DMS153 (cell line): ENCODE results near the gene MS4A7.

ENCODE experiments used
- DNase-seq: peaks from one replicate; lab custom pipeline; 2025; lab: John Stamatoyannopoulos, UW

Gene MS4A7

DNA sequence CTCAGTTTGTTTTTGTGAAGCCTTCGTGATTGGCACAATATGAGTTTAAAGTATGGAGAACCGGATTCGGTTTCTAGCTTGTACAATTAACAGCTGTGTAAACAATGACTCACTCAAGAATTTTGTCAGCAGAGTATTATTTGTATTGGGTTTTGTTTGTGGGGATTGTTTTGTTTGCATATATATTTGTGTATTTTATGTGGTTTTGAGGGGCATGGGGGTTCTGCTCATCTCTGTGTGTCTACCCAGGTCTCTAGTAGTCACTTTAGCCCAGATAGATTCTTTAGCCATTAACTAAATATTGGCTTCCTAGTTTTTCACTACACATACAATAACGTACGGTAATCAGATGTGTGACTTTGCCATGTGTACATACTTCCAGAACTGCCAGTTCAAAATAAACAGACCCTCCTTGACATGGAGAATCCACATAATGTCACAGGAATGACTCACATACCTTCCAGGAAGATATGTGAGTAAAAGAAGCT is 7.5 kb upstream of the MS4A7 start:
- DNase-seq, result peak; percentile 99

- no peak for DNase-seq
Observed at GRCh38 chr11:60371386-60371785, 6.9 kb upstream of the MS4A7 start.

DNA sequence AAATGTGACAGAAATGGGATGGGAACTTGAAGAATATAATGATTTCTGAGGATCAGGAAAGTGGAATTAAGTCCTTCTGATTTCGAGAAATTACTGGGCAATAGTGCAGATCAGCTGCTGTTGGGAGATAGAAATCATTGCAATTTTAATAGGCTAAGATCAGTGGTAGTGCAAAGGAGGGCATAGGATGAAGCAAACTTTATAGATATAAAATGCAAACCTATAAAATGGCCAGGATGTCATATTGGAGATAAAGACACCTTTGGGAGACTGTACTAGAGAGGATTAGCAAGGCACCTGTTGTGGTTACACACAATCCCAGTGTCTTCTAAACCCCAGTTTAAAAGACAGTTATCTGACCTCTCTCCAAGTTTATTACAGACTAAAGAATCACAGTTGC is 6.5 kb upstream of the MS4A7 start:
- no peak for DNase-seq

DNA sequence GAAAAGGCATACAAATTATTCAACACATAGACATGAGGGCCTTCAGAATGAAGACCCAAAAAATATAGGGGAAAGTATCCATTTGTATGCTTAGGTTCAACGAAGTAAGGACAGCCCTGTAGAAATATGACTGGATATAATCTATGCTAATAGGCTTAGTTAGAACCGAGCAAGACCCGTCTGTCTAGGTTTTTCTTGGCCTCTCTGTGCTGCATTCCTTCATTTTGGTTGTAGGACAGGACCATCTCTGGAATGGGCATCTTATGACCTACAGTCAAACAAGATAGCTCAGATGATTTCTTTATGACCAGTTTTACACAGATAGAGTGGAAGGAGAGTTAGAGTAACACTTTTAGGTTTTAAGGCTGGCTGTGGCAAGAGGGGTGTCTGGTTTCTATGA is 5.6 kb upstream of the MS4A7 start:
- DNase-seq, result no peak

DNA sequence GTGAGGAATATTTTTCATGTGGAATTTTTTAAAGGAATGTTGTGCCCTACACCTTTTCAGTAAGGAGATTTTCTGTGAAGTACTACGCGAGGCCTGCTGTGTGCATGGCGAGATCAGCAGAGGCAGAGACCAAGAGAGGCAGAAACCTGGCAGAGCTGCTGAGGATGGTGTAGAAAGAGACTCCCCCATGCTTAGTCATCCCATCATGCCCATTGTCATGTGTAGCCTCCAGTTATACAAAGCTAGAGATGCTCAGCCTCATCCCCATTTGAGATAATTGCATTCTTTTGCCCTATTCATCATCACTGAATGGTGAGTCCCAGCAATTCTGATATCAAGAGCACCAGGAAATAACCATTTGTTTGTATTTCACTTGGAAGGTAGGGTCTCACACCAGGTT is 3.0 kb upstream of the MS4A7 start:
- DNase-seq, result no peak

- no peak for DNase-seq
Observed at GRCh38 chr11:60376601-60377000, 1.7 kb upstream of the MS4A7 start.

- DNase-seq, result no peak
Observed at GRCh38 chr11:60377401-60378136, 763 bp upstream of the MS4A7 start.

DNA sequence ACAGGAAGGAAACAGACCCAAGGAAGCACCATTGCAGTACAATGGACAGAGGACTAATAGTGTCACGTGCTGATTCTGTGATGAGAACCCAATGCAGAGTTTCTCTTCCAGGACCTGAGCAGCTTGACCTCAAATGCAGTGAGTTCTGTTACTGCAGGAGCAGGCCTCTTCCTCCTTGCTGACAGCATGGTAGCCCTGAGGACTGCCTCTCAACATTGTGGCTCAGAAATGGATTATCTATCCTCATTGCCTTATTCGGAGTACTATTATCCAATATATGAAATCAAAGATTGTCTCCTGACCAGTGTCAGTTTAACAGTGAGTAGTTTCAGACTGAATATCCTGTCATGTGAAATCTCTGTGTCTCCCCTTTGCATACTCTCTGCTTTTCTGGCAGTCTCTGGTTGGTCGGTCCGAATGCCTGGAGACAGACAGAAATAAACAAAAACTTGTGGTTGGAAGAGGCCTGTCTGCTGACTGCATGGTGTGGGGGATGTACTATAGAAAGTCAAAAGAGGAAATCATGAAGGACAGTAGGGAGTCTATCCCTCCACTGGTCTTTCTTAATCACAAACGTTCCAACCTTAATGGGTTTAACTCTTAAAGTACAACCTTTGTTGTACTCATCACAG is 11.1 kb downstream of the MS4A7 start:
- DNase-seq, result no peak

- DNase-seq, result no peak
Observed at GRCh38 chr11:60390419-60390818, 12.1 kb downstream of the MS4A7 start.

DNA sequence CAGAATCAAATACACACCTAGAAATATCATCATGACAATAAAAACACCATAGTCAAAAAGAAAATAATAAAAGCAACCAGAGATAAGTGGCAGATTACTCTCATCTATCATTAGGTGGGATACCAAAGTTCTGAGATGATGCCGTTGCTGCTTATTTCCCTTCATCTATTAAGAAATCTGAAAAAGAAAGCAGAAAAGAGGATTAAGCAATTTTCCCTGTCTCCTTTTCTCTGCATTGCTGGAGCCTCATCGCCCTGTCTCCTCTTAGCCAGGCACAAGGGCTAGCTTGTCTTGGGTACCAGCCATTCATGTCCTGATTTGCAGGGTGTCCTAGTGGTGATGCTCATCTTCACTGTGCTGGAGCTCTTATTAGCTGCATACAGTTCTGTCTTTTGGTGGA is 14.0 kb downstream of the MS4A7 start:
- DNase-seq, result no peak

- no peak for DNase-seq
Observed at GRCh38 chr11:60393016-60393415, 14.7 kb downstream of the MS4A7 start.

- no peak for DNase-seq
Observed at GRCh38 chr11:60394666-60395380, 16.5 kb downstream of the MS4A7 start.

- no peak for DNase-seq
Observed at GRCh38 chr11:60396382-60396781, 18.1 kb downstream of the MS4A7 start, which contains the start of gene MS4A14. Gene MS4A14, plus strand, starts transcription at chr11:60396459. Its CDS starts 120 bp downstream, at chr11:60396579.

GRCh38 chr11:60396799-60397198 is 18.5 kb downstream of the MS4A7 start:
- no peak for DNase-seq

DNA sequence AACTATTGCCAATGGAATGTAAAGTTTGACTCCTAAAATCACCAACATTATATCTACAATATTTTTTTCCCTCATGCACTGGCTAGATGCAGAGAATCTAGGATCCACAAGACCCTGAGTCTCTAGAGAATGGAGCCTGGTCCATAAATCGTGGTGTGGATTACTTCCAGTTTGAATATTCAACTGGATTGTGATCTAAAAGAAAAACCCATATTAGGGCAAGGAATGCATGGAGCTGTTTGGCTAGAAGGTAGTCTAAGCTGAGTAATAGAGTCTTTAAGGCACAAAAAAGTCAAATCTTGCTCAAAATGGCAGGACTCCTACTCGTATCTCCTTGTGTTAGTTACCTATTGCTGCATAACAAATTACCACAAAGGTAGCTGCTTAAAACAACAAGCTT is 41.7 kb downstream of the MS4A7 start:
- DNase-seq, result no peak

DNA sequence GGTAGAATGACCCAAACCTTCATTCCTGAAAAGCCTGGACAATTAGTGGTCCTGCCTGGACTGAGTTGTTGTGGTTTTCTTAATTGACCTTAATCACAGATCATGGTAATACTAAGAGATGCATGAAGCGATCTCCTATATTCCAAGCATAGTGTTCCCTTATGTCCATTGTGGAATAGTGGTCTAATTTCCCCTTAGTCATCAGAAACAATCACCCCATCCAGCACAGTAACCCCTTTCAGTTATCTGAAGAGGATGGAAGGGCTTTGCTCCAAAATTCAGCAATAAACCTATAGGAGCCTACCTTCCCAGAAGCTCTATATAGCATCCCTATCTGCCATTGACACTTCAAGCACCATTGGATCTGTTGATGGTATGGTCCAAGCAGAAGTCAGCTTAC is 44.3 kb downstream of the MS4A7 start:
- DNase-seq, result no peak

- peak; percentile 37 for DNase-seq
Observed at GRCh38 chr11:60428517-60428916, 50.2 kb downstream of the MS4A7 start.

DNA sequence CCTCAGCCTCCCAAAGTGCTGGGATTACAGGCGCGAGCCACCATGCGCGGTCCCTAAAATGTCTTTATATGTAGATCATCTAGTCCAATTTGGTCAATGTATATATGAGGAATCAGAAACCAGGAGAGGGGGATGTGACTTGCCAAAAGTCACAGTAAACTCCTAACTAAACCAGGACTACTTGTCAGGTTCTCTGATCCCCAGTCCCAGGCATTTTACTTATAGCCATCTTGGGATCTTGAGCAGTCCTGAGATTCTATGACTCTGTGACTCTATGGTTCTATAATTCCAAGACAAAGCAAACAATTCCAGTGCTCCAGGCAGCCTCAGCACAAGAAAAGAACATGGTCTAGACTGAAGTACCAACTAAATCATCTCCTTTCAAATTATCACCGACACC is 50.9 kb downstream of the MS4A7 start, which contains the start of gene MS4A5:
Gene MS4A5 (plus strand): TSS at position 301 of the 400 bp plus-strand sequence. CDS start 103 bp downstream, outside the sequence.
- DNase-seq, result no peak

DNA sequence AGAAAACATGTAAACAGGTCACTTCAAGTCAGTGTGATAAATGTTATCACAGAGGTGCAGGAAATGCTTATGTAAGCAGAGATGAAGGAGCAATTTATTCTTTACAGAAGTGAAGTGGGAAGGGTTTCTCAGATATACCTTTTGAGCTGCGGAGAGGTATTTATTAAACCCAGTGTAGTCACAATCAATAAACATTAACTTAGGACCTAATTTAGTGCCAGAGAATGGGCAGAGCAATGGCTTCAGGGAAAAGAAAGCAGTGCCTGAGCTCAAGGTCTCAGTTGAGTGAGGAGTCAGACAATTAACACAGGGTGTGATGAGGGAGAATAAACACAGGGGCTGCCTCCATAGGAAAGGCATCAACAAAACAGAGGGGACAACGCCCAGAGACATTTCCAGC is 52.9 kb downstream of the MS4A7 start:
- no peak for DNase-seq

DNA sequence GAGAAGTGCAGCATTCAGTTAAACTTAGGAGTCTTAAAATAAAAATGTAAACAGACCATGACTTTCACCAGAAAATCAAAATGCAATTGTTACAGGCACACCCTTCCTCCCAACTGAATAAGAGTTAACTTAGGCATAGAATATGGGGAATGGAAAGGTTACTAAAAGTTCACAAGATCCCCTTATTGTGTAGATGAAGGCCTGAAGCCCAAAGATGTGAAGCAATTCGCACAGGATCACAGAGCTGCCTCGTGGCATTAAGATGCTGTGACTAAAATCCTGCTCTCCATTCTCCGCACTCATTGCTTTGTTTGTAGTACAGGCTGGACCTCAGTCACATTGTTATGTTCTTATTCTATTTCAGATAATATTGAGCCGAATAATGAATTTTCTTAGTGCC is 55.1 kb downstream of the MS4A7 start:
- no peak for DNase-seq
